ENCODE data around the gene SNTG2. TPM values are rescaled to one million over a fixed set of nuclear protein-coding genes. Genes with fewer than 3 reads are reported as not detected.

Gene SNTG2
- total RNA-seq, 1 experiment from 2014 or later = 20.5 TPM

DNA sequence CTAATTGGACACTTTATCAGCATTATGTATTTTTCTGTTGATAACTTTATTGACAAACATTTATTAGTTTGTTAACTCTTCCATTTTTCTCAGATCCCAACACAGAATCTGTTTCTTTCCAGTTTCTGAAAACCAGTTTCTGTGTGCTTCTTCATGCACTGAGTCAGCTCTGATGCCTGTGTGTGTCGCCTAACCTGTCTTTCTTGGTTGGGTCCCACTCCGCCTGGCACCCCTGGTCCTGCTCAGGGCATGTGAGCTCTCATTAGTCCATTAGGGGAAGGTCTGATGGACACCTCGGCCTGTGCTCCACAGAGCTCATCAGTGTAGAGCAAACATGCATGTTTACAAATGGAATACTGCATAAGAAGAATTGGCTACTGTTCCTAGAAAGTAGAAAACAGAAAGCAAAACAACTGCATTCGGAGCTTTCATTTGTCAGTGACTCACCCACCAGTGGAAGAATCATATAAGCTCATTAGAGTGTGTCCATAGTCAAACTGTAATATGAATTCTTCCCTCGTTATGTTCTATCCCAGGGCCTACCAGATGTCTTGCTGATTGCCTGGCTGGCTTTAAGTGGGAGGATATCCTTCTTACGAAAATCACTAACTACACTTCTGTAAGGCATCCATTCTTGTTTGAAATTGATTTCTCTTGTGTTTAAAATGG lies 137.7 kb downstream of the SNTG2 start:
- DNase-seq (ENCODE audit: low spot score) = no peak

GRCh38 chr2:1088940-1089339 lies 138.3 kb downstream of the SNTG2 start:
- ChIA-PET CTCF (no interaction called here), POLR2A (interaction anchor here (1.0 kb wide), 1 partner anchor 159 kb away, joined by 3 read pairs; no protein-coding TSS in a partner anchor)
- H3K27me3 Mint-ChIP-seq (ENCODE audit: low read depth) = no peaks in the 10 kb centered on the region
- peaks cover 10% of the 10 kb centered on the region for H3K9me3 Mint-ChIP-seq
- H3K36me3 Mint-ChIP-seq = peaks cover 36% of the 10 kb centered on the region
- H3K4me3 Mint-ChIP-seq = no peak overlapping the region
- no peaks in the 10 kb centered on the region for H3K4me1 Mint-ChIP-seq
- no peak for DNase-seq (ENCODE audit: low spot score)
- ATAC-seq = no peak
- TF ChIP-seq, protein P1, sequence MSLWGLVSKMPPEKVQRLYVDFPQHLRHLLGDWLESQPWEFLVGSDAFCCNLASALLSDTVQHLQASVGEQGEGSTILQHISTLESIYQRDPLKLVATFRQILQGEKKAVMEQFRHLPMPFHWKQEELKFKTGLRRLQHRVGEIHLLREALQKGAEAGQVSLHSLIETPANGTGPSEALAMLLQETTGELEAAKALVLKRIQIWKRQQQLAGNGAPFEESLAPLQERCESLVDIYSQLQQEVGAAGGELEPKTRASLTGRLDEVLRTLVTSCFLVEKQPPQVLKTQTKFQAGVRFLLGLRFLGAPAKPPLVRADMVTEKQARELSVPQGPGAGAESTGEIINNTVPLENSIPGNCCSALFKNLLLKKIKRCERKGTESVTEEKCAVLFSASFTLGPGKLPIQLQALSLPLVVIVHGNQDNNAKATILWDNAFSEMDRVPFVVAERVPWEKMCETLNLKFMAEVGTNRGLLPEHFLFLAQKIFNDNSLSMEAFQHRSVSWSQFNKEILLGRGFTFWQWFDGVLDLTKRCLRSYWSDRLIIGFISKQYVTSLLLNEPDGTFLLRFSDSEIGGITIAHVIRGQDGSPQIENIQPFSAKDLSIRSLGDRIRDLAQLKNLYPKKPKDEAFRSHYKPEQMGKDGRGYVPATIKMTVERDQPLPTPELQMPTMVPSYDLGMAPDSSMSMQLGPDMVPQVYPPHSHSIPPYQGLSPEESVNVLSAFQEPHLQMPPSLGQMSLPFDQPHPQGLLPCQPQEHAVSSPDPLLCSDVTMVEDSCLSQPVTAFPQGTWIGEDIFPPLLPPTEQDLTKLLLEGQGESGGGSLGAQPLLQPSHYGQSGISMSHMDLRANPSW (CRISPR knock-in tag; conservative IDR thresholded peaks at IDR 0.05; ENCODE audit: low read depth) = no peak
- no peak for TF ChIP-seq ATF1 (CRISPR knock-in tag; IDR thresholded peaks at IDR 0.05)
- no peak for TF ChIP-seq ZMAT4 (CRISPR knock-in tag; IDR thresholded peaks at IDR 0.05)
- TF ChIP-seq NFATC4 (CRISPR knock-in tag; IDR thresholded peaks at IDR 0.05) = no peak
- TF ChIP-seq IRF2 (CRISPR knock-in tag; IDR thresholded peaks at IDR 0.05; ENCODE audit: borderline replicate concordance, low read depth) = no peak
- TF ChIP-seq, protein P2, sequence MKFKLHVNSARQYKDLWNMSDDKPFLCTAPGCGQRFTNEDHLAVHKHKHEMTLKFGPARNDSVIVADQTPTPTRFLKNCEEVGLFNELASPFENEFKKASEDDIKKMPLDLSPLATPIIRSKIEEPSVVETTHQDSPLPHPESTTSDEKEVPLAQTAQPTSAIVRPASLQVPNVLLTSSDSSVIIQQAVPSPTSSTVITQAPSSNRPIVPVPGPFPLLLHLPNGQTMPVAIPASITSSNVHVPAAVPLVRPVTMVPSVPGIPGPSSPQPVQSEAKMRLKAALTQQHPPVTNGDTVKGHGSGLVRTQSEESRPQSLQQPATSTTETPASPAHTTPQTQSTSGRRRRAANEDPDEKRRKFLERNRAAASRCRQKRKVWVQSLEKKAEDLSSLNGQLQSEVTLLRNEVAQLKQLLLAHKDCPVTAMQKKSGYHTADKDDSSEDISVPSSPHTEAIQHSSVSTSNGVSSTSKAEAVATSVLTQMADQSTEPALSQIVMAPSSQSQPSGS (CRISPR knock-in tag; IDR thresholded peaks at IDR 0.05; ENCODE audit: borderline replicate concordance, low read depth) = no peak
- TF ChIP-seq ZNF317 (CRISPR knock-in tag; IDR thresholded peaks at IDR 0.05; ENCODE audit: borderline replicate concordance, low read depth) = no peak
- no peak for TF ChIP-seq E2F4 (CRISPR knock-in tag; IDR thresholded peaks at IDR 0.05; ENCODE audit: borderline replicate concordance, low read depth)
- no peak overlapping the region for H3K27ac Mint-ChIP-seq

More for the DNA sequence above, 137.7 kb downstream of the SNTG2 start:
- peaks cover 10% of the 10 kb centered on the region for H3K9me3 Mint-ChIP-seq
- TF ChIP-seq NFE2L1 (CRISPR knock-in tag; IDR thresholded peaks at IDR 0.05) (no peak), MAX (CRISPR knock-in tag; IDR thresholded peaks at IDR 0.05) (no peak)
- TF ChIP-seq, protein P3, sequence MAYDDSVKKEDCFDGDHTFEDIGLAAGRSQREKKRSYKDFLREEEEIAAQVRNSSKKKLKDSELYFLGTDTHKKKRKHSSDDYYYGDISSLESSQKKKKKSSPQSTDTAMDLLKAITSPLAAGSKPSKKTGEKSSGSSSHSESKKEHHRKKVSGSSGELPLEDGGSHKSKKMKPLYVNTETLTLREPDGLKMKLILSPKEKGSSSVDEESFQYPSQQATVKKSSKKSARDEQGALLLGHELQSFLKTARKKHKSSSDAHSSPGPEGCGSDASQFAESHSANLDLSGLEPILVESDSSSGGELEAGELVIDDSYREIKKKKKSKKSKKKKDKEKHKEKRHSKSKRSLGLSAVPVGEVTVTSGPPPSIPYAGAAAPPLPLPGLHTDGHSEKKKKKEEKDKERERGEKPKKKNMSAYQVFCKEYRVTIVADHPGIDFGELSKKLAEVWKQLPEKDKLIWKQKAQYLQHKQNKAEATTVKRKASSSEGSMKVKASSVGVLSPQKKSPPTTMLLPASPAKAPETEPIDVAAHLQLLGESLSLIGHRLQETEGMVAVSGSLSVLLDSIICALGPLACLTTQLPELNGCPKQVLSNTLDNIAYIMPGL (CRISPR knock-in tag; IDR thresholded peaks at IDR 0.05) = no peak
- no peak overlapping the region for H3K27ac Mint-ChIP-seq
- H3K27me3 Mint-ChIP-seq (ENCODE audit: low read depth) = no peaks in the 10 kb centered on the region
- POLR2A ChIA-PET = interaction anchor here (1.0 kb wide), 1 partner anchor 160 kb away, joined by 3 read pairs; no protein-coding TSS in a partner anchor
- CTCF ChIA-PET = interaction anchor here (0.8 kb wide), 1 partner anchor 52 kb away, joined by 4 read pairs; no protein-coding TSS in a partner anchor
- no peak overlapping the region for H3K4me3 Mint-ChIP-seq
- peaks cover 41% of the 10 kb centered on the region for H3K36me3 Mint-ChIP-seq
- H3K4me1 Mint-ChIP-seq = no peaks in the 10 kb centered on the region
- ATAC-seq = no peak

DNA sequence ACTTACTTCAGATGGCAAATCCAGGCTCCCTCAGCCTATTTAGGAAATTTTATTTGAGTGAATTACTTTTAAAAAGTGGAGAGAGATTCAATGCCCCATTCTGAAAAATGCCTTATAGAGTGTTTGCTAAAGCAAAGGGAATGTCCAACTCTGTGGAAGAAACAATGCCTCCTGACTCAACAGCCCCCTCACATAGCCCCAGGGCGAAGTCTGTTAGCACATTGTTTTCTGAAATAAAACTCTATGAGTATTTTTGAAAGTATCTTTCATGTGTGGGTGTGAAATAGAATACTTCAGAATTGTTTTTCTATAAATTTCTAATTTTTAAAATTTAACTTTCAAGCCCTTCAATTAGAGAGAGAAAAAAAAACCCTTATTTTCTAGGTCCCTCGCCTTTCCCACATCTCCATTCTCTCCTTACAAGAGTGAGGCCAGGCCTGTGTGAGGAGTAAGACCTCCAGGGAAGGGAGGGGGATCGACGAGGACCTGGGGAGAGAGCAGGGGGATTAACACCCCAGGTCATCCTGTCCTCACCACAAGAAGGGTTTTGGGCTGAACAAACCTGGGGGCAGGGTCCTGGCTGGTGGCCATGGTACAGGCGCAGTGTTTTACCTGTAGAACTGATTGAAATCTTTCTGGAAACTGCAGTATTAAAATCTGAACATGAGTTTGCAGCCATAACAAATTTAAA lies 141.4 kb downstream of the SNTG2 start:
- ChIA-PET CTCF (no interaction called here), POLR2A (no interaction called here)
- no peak overlapping the region for H3K27ac Mint-ChIP-seq
- peaks cover 10% of the 10 kb centered on the region for H3K9me3 Mint-ChIP-seq
- ATAC-seq (no peak), DNase-seq (ENCODE audit: low spot score) (no peak)
- H3K36me3 Mint-ChIP-seq = peaks cover 25% of the 10 kb centered on the region
- no peak overlapping the region for H3K4me3 Mint-ChIP-seq
- no peaks in the 10 kb centered on the region for H3K27me3 Mint-ChIP-seq (ENCODE audit: low read depth)
- H3K4me1 Mint-ChIP-seq = no peaks in the 10 kb centered on the region
- TF ChIP-seq, protein P4, sequence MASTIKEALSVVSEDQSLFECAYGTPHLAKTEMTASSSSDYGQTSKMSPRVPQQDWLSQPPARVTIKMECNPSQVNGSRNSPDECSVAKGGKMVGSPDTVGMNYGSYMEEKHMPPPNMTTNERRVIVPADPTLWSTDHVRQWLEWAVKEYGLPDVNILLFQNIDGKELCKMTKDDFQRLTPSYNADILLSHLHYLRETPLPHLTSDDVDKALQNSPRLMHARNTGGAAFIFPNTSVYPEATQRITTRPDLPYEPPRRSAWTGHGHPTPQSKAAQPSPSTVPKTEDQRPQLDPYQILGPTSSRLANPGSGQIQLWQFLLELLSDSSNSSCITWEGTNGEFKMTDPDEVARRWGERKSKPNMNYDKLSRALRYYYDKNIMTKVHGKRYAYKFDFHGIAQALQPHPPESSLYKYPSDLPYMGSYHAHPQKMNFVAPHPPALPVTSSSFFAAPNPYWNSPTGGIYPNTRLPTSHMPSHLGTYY (CRISPR knock-in tag; IDR thresholded peaks at IDR 0.05) = no peak
- no peak for TF ChIP-seq TEAD1 (CRISPR knock-in tag; IDR thresholded peaks at IDR 0.05)
- no peak for TF ChIP-seq ZNF416 (CRISPR knock-in tag; IDR thresholded peaks at IDR 0.05)
- no peak for TF ChIP-seq CBFB (CRISPR knock-in tag; IDR thresholded peaks at IDR 0.05; ENCODE audit: low read depth)
- TF ChIP-seq MAX (CRISPR knock-in tag; IDR thresholded peaks at IDR 0.05) = no peak
- no peak for TF ChIP-seq ZNF219 (CRISPR knock-in tag; IDR thresholded peaks at IDR 0.05; ENCODE audit: borderline replicate concordance)
- no peak for TF ChIP-seq NR1H2 (CRISPR knock-in tag; IDR thresholded peaks at IDR 0.05)
- no peak for TF ChIP-seq MLX (CRISPR knock-in tag; IDR thresholded peaks at IDR 0.05)
- no peak for TF ChIP-seq ZNF671 (CRISPR knock-in tag; IDR thresholded peaks at IDR 0.05)
- no peak for TF ChIP-seq FOXP1 (CRISPR knock-in tag; IDR thresholded peaks at IDR 0.05; ENCODE audit: borderline replicate concordance)
